Measurements from ENCODE around the gene GKN2. TPM values are rescaled to one million over a fixed set of nuclear protein-coding genes. Genes with fewer than 3 reads are reported as not detected.
"Not testable (repeated sequence)": the region's sequence is repeated elsewhere in the genome, so short reads cannot be mapped to it uniquely, and the experiment has no call there.

GKN2 gene
- polyA plus RNA-seq, 1 donor from 2014 or later = not detected

GRCh38 chr2:68901561-68901960 is 51.1 kb downstream of the GKN2 start:
- Mint-ChIP-seq H3K27me3 (peaks cover 2% of the 10 kb centered on the region), H3K4me3 (no peak overlapping the region), H3K4me1 (peaks cover 0 to 2% (median 2%) of the 10 kb centered on the region in 3 donors), H3K36me3 (no peaks in the 10 kb centered on the region), H3K9me3 (peaks cover 0 to 3% (median 0%) of the 10 kb centered on the region in 3 donors), H3K27ac (no peak overlapping the region)

- no peak overlapping the region for H3K27ac Mint-ChIP-seq
- H3K36me3 Mint-ChIP-seq = no peaks in the 10 kb centered on the region
- H3K27me3 Mint-ChIP-seq = peaks cover 2% of the 10 kb centered on the region
- no peak overlapping the region for H3K4me3 Mint-ChIP-seq
- peaks cover 0 to 2% (median 2%) of the 10 kb centered on the region in 3 donors for H3K4me1 Mint-ChIP-seq
- peaks cover 0 to 3% (median 0%) of the 10 kb centered on the region in 3 donors for H3K9me3 Mint-ChIP-seq
Measured at GRCh38 chr2:68901199-68901514, 51.5 kb downstream of the GKN2 start.

- Mint-ChIP-seq H3K9me3 (peaks cover 0 to 3% (median 0%) of the 10 kb centered on the region in 3 donors), H3K4me1 (peaks cover 0 to 2% (median 2%) of the 10 kb centered on the region in 3 donors), H3K27me3 (peaks cover 2% of the 10 kb centered on the region)
Measured at GRCh38 chr2:68900496-68901198, 52.0 kb downstream of the GKN2 start.

GRCh38 chr2:68895981-68896380 is 56.7 kb downstream of the GKN2 start:
- H3K9me3 Mint-ChIP-seq, H3K4me1 Mint-ChIP-seq, H3K4me3 Mint-ChIP-seq, H3K36me3 Mint-ChIP-seq, H3K27me3 Mint-ChIP-seq, H3K27ac Mint-ChIP-seq: not testable (repeated sequence)

More at GRCh38 chr2:68900496-68901198, 52.0 kb downstream of the GKN2 start:
- H3K36me3 Mint-ChIP-seq = peaks cover under 1% of the 10 kb centered on the region
- H3K4me3 Mint-ChIP-seq = no peak overlapping the region
- no peak overlapping the region for H3K27ac Mint-ChIP-seq

Other genes starting within 250 kb of the GKN2 start
- gene ARHGAP25, start 218.1 kb downstream of the GKN2 start, polyA plus RNA-seq = 217 TPM
- not detected for gene BMP10, start 81.5 kb downstream of the GKN2 start, polyA plus RNA-seq
- gene GKN1, start 21.7 kb upstream of the GKN2 start, polyA plus RNA-seq = not detected
- not detected for gene ANTXR1, start 60.3 kb upstream of the GKN2 start, polyA plus RNA-seq